RWPE2 (cell line): ENCODE data around the gene OOSP1.
A peak's percentile ranks its signal among the peaks of the same experiment; 100 is the strongest.

Experiments
- ATAC-seq: fragments of 200-7000 bp; cut with Tn5 transposase; 3 replicates; pipeline ENCODE4 v1.9.1; 2021; ENCODE audit warnings: low read depth
- DNase-seq: peaks from one replicate; pipeline ENCODE4 v3.0.0-alpha.2; 2020; ENCODE audit warnings: low spot score
- H3K27ac ChIP-seq: fragments of 450-650 bp; 2 replicates; pipeline ENCODE4 v1.5.1; 2017; ENCODE audit warnings: mild to moderate bottlenecking; ENCODE audit not compliant: poor library complexity, severe bottlenecking
- H3K27me3 ChIP-seq: fragments of 250-450 bp; sonication (Bioruptor Pico); 2 replicates; pipeline ENCODE4 v1.5.1; 2021; ENCODE audit warnings: mild to moderate bottlenecking, moderate library complexity; ENCODE audit not compliant: insufficient read depth, poor library complexity, severe bottlenecking
- H3K36me3 ChIP-seq: fragments of 250-450 bp; sonication (Bioruptor Pico); 2 replicates; pipeline ENCODE4 v1.5.1; 2020; ENCODE audit warnings: low read depth, mild to moderate bottlenecking, moderate library complexity
- H3K4me1 ChIP-seq: fragments of 250-450 bp; sonication (Bioruptor Pico); 2 replicates; pipeline ENCODE4 v1.5.1; 2021; ENCODE audit warnings: mild to moderate bottlenecking, moderate library complexity; ENCODE audit not compliant: insufficient read depth, poor library complexity, severe bottlenecking
- H3K4me3 ChIP-seq: fragments of 250-450 bp; sonication (Bioruptor Pico); 2 replicates; pipeline ENCODE4 v1.5.1; 2021; ENCODE audit warnings: mild to moderate bottlenecking, moderate library complexity; ENCODE audit not compliant: severe bottlenecking
- H3K9me3 ChIP-seq: fragments of 250-450 bp; sonication (Bioruptor Pico); 2 replicates; pipeline ENCODE4 v1.5.1; 2021; ENCODE audit warnings: mild to moderate bottlenecking, moderate library complexity; ENCODE audit not compliant: severe bottlenecking
- CTCF ChIP-seq: fragments of 450-650 bp; IDR thresholded peaks from one replicate; pipeline ENCODE4 v1.5.1; 2017; ENCODE audit warnings: mild to moderate bottlenecking, moderate library complexity; ENCODE audit not compliant: poor library complexity, severe bottlenecking

OOSP1 gene

GRCh38 chr11:59918987-59919589 is 19.1 kb upstream of the OOSP1 start:
- no peaks in the 10 kb centered on the region for H3K36me3 ChIP-seq
- H3K27ac ChIP-seq: no peak overlapping the region
- ATAC-seq (peak; percentile 66; the same call in 2 of the 3 replicates), DNase-seq (no peak)
- H3K4me1 ChIP-seq: no peaks in the 10 kb centered on the region
- peak; percentile 82 for TF ChIP-seq CTCF
- H3K9me3 ChIP-seq: no peaks in the 10 kb centered on the region
- H3K4me3 ChIP-seq: no peak overlapping the region
- H3K27me3 ChIP-seq: no peaks in the 10 kb centered on the region

GRCh38 chr11:59923813-59924212 is 14.4 kb upstream of the OOSP1 start:
- no peaks in the 10 kb centered on the region for H3K27me3 ChIP-seq
- no peak overlapping the region for H3K27ac ChIP-seq
- H3K9me3 ChIP-seq: peaks cover 2% of the 10 kb centered on the region
- no peaks in the 10 kb centered on the region for H3K4me1 ChIP-seq
- H3K4me3 ChIP-seq: no peak overlapping the region
- no peak for ATAC-seq
- DNase-seq: no peak
- TF ChIP-seq CTCF: no peak
- no peaks in the 10 kb centered on the region for H3K36me3 ChIP-seq

GRCh38 chr11:59931688-59932087 is 6.5 kb upstream of the OOSP1 start:
- Histone ChIP-seq H3K27ac (no peak overlapping the region), H3K4me3 (no peak overlapping the region), H3K36me3 (no peaks in the 10 kb centered on the region), H3K4me1 (no peaks in the 10 kb centered on the region), H3K27me3 (no peaks in the 10 kb centered on the region), H3K9me3 (no peaks in the 10 kb centered on the region)
- TF ChIP-seq CTCF: no peak
- DNase-seq: no peak
- no peak for ATAC-seq

GRCh38 chr11:59938718-59939117 is 486 bp downstream of the OOSP1 start:
- no peak for ATAC-seq
- DNase-seq: no peak
- no peaks in the 10 kb centered on the region for H3K36me3 ChIP-seq
- no peak overlapping the region for H3K4me3 ChIP-seq
- no peaks in the 10 kb centered on the region for H3K27me3 ChIP-seq
- no peak overlapping the region for H3K27ac ChIP-seq
- no peaks in the 10 kb centered on the region for H3K9me3 ChIP-seq
- TF ChIP-seq CTCF: no peak
- no peaks in the 10 kb centered on the region for H3K4me1 ChIP-seq

GRCh38 chr11:59939482-59939881 is 1.2 kb downstream of the OOSP1 start:
- Histone ChIP-seq H3K36me3 (no peaks in the 10 kb centered on the region), H3K27me3 (no peaks in the 10 kb centered on the region), H3K9me3 (no peaks in the 10 kb centered on the region), H3K4me1 (no peaks in the 10 kb centered on the region), H3K4me3 (no peak overlapping the region), H3K27ac (no peak overlapping the region)
- no peak for TF ChIP-seq CTCF
- ATAC-seq (no peak), DNase-seq (no peak)
